ENCODE results near the gene KRT12. TPM values are rescaled to one million over a fixed set of nuclear protein-coding genes. Genes with fewer than 3 reads are reported as not detected.

Gene KRT12
- total and polyA plus RNA-seq, 9 of the 15 experiments (the other 6 are each of a cell fraction or from before 2014, with no cell fraction given): 0.18 to 7.0 (median 2.2) TPM

GRCh38 chr17:40854175-40854814, 12.7 kb downstream of the KRT12 start (continued):
- no peak for TF ChIP-seq ZNF639 (CRISPR knock-in tag; conservative IDR thresholded peaks at IDR 0.05 in 1 of 2, IDR thresholded peaks at IDR 0.05 in 1 of 2)
- no peak for TF ChIP-seq XRCC3 (IDR thresholded peaks at IDR 0.05)
- no peak for TF ChIP-seq MTA2 (IDR thresholded peaks at IDR 0.05; ENCODE audit: low read depth)
- no peak for TF ChIP-seq HES1 (IDR thresholded peaks at IDR 0.05; ENCODE audit: low read depth)
- TF ChIP-seq, protein P1, sequence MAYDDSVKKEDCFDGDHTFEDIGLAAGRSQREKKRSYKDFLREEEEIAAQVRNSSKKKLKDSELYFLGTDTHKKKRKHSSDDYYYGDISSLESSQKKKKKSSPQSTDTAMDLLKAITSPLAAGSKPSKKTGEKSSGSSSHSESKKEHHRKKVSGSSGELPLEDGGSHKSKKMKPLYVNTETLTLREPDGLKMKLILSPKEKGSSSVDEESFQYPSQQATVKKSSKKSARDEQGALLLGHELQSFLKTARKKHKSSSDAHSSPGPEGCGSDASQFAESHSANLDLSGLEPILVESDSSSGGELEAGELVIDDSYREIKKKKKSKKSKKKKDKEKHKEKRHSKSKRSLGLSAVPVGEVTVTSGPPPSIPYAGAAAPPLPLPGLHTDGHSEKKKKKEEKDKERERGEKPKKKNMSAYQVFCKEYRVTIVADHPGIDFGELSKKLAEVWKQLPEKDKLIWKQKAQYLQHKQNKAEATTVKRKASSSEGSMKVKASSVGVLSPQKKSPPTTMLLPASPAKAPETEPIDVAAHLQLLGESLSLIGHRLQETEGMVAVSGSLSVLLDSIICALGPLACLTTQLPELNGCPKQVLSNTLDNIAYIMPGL (CRISPR knock-in tag; IDR thresholded peaks at IDR 0.05): no peak
- no peak for TF ChIP-seq ZNF436 (CRISPR knock-in tag; IDR thresholded peaks at IDR 0.05)
- TF ChIP-seq, protein P2, sequence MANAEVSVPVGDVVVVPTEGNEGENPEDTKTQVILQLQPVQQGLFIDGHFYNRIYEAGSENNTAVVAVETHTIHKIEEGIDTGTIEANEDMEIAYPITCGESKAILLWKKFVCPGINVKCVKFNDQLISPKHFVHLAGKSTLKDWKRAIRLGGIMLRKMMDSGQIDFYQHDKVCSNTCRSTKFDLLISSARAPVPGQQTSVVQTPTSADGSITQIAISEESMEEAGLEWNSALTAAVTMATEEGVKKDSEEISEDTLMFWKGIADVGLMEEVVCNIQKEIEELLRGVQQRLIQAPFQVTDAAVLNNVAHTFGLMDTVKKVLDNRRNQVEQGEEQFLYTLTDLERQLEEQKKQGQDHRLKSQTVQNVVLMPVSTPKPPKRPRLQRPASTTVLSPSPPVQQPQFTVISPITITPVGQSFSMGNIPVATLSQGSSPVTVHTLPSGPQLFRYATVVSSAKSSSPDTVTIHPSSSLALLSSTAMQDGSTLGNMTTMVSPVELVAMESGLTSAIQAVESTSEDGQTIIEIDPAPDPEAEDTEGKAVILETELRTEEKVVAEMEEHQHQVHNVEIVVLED (CRISPR knock-in tag; IDR thresholded peaks at IDR 0.05): no peak
- TF ChIP-seq, protein P3, sequence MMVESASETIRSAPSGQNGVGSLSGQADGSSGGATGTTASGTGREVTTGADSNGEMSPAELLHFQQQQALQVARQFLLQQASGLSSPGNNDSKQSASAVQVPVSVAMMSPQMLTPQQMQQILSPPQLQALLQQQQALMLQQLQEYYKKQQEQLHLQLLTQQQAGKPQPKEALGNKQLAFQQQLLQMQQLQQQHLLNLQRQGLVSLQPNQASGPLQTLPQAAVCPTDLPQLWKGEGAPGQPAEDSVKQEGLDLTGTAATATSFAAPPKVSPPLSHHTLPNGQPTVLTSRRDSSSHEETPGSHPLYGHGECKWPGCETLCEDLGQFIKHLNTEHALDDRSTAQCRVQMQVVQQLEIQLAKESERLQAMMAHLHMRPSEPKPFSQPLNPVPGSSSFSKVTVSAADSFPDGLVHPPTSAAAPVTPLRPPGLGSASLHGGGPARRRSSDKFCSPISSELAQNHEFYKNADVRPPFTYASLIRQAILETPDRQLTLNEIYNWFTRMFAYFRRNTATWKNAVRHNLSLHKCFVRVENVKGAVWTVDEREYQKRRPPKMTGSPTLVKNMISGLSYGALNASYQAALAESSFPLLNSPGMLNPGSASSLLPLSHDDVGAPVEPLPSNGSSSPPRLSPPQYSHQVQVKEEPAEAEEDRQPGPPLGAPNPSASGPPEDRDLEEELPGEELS (CRISPR knock-in tag; IDR thresholded peaks at IDR 0.05; ENCODE audit: borderline replicate concordance): no peak
- TF ChIP-seq ZFP1 (CRISPR knock-in tag; IDR thresholded peaks at IDR 0.05): no peak
- no peak for TF ChIP-seq XRCC4 (IDR thresholded peaks at IDR 0.05; ENCODE audit: extremely low read depth, insufficient read depth, insufficient read length)
- no peak for TF ChIP-seq TCF7 (IDR thresholded peaks at IDR 0.05; ENCODE audit: borderline replicate concordance)
- TF ChIP-seq SMARCA4 (IDR thresholded peaks at IDR 0.05): peak; percentile 95
- 0 out of 2 replicates have a peak, but pooled peaks have one; percentile 14 for TF ChIP-seq CREM (IDR thresholded peaks at IDR 0.05; ENCODE audit: low read depth)
- no peak for TF ChIP-seq ZNF740 (CRISPR knock-in tag; IDR thresholded peaks at IDR 0.05)
- TF ChIP-seq ZNF740 (tag; IDR thresholded peaks at IDR 0.05): no peak
- no peak for TF ChIP-seq ZNF77 (CRISPR knock-in tag; IDR thresholded peaks at IDR 0.05)
- TF ChIP-seq ZBED1 (IDR thresholded peaks at IDR 0.05): no peak
- TF ChIP-seq ETV1 (tag; conservative IDR thresholded peaks at IDR 0.05; ENCODE audit: low read depth): no peak
- no peak for TF ChIP-seq KLF1 (tag; IDR thresholded peaks at IDR 0.05)
- peak; percentile 20; the same call in 1 of the 2 replicates for TF ChIP-seq EP400 (IDR thresholded peaks at IDR 0.05)
